B cell (primary cell): ENCODE results near the gene EBLN2. TPM values are rescaled to one million over a fixed set of nuclear protein-coding genes. Genes with fewer than 3 reads are reported as not detected.

Experiments
- ATAC-seq: fragments of 200-7000 bp; cut with Tn5 transposase; one replicate; pipeline ENCODE4 v1.10.0; 2021; ENCODE audit warnings: low read depth, mild to moderate bottlenecking, moderate number of reproducible peaks, moderate library complexity
- CTCF ChIA-PET: fragments of 350-600 bp; sonication (Branson Sonifier 250); formaldehyde crosslinking; loops from one replicate; lab custom pipeline; 2021; ENCODE audit warnings: antibody characterized with exemption, inconsistent platforms; lab: Charles Lee
- POLR2A ChIA-PET: fragments of 350-600 bp; sonication (Branson Sonifier 250); formaldehyde crosslinking; loops from one replicate; lab custom pipeline; 2021; ENCODE audit warnings: antibody characterized with exemption; lab: Charles Lee
- DNase-seq: peaks from one replicate; pipeline ENCODE4 v3.0.0; 2013
- H2AFZ ChIP-seq: 2 replicates; pipeline ENCODE4 v1.6.1; 2012; ENCODE audit warnings: mild to moderate bottlenecking, low read depth, low read length; ENCODE audit not compliant: insufficient read depth, poor library complexity, severe bottlenecking
- H3K27ac ChIP-seq, 2 donors: 1 replicate in 1 of 2; 2 replicates in 1 of 2; pipeline ENCODE4 v1.5.1; 2012 to 2013; ENCODE audit warnings: low read length in 2 of 2, mild to moderate bottlenecking in 2 of 2, moderate library complexity in 1 of 2
- H3K27me3 ChIP-seq, 4 experiments: fragments of 200-600 bp in 1 of 4; sonication (generic) in 1 of 4; replicated peaks in 1 of 4; 1 replicate in 2 of 4; 2 replicates in 2 of 4; pipeline versions ENCODE4 v1.6.1 to v1.7.0; 2013 to 2016; ENCODE audit warnings: low read length in 3 of 4, mild to moderate bottlenecking in 2 of 4, mixed read lengths in 1 of 4, moderate library complexity in 1 of 4; ENCODE audit not compliant: insufficient read depth in 4 of 4, control insufficient read depth in 3 of 4; ENCODE audit errors: control extremely low read depth in 1 of 4
- H3K36me3 ChIP-seq, 2 experiments: replicated peaks in 1 of 2; 1 replicate in 1 of 2; 2 replicates in 1 of 2; pipeline versions ENCODE4 v1.6.1 to v1.7.1; 2013; ENCODE audit warnings: low read length in 1 of 2; ENCODE audit not compliant: insufficient read depth in 2 of 2, control insufficient read depth in 1 of 2; ENCODE audit errors: control extremely low read depth in 1 of 2, extremely low read depth in 1 of 2
- H3K4me1 ChIP-seq, 2 donors: fragments of 200-600 bp in 1 of 2; sonication (generic) in 1 of 2; 1 replicate in 1 of 2; 2 replicates in 1 of 2; pipeline versions ENCODE4 v1.5.1 to v1.6.1; 2013 to 2017; ENCODE audit warnings: low read length in 2 of 2; ENCODE audit not compliant: control insufficient read depth in 2 of 2, insufficient read depth in 2 of 2
- H3K4me2 ChIP-seq: replicated peaks from 2 replicates; pipeline ENCODE3; 2012; ENCODE audit warnings: mild to moderate bottlenecking, low read depth, low read length; ENCODE audit not compliant: poor library complexity, severe bottlenecking
- H3K4me3 ChIP-seq, 5 experiments: fragments of 200-600 bp in 1 of 5; sonication (generic) in 1 of 5; 1 replicate in 3 of 5; 2 replicates in 2 of 5; pipeline versions ENCODE4 v1.5.1 to v1.7.0; 2011 to 2016; ENCODE audit warnings: low read length in 4 of 5, mild to moderate bottlenecking in 4 of 5, low read depth in 2 of 5, control low read depth in 1 of 5, moderate library complexity in 1 of 5; ENCODE audit not compliant: insufficient read depth in 1 of 5; ENCODE audit errors: control extremely low read depth in 1 of 5, extremely low read depth in 1 of 5
- H3K79me2 ChIP-seq: fragments of 200-600 bp; sonication (generic); one replicate; pipeline ENCODE4 v1.6.0; 2016; ENCODE audit warnings: low read length; ENCODE audit not compliant: control insufficient read depth, insufficient read depth
- H3K9ac ChIP-seq: fragments of 200-600 bp; sonication (generic); 2 replicates; pipeline ENCODE4 v1.6.1; 2017; ENCODE audit warnings: mild to moderate bottlenecking, low read length, moderate library complexity
- H3K9me3 ChIP-seq, 3 donors: one replicate each; pipeline versions ENCODE4 v1.6.1 to v1.7.1; 2013; ENCODE audit warnings: low read length in 2 of 3; ENCODE audit not compliant: control insufficient read depth in 2 of 3, insufficient read depth in 1 of 3; ENCODE audit errors: control extremely low read depth in 1 of 3
- H4K20me1 ChIP-seq: 2 replicates; pipeline ENCODE4 v1.6.0; 2012; ENCODE audit warnings: mild to moderate bottlenecking, low read length; ENCODE audit not compliant: insufficient read depth, control insufficient read depth, poor library complexity, severe bottlenecking
- H3K27ac Mint-ChIP-seq: one replicate; pipeline ENCODE4 v1.8.0; 2021; ENCODE audit warnings: mixed read lengths
- H3K27me3 Mint-ChIP-seq: one replicate; pipeline ENCODE4 v1.8.0; 2021; ENCODE audit warnings: mixed read lengths
- H3K4me1 Mint-ChIP-seq: one replicate; pipeline ENCODE4 v1.8.0; 2021; ENCODE audit warnings: mixed read lengths
- H3K4me3 Mint-ChIP-seq: one replicate; pipeline ENCODE4 v1.8.0; 2021; ENCODE audit warnings: mixed read lengths
- H3K9me3 Mint-ChIP-seq: one replicate; pipeline ENCODE4 v1.8.0; 2022; ENCODE audit warnings: mixed read lengths; ENCODE audit not compliant: insufficient read depth
- EZH2 ChIP-seq: IDR thresholded peaks from 2 replicates; pipeline ENCODE4 v1.6.1; 2012; ENCODE audit warnings: borderline replicate concordance, low read depth, mild to moderate bottlenecking, moderate library complexity, low read length; ENCODE audit not compliant: insufficient read depth, poor library complexity, severe bottlenecking
- WGBS: methylation state at CpG from one replicate; pipeline ENCODE4 v1.1.5; 2013; ENCODE audit warnings: missing lambda C conversion rate; ENCODE audit not compliant: insufficient coverage; 5-methylcytosine and 5-hydroxymethylcytosine counted together
- intact Hi-C: fragments of 100-400 bp; cut with micrococcal nuclease; formaldehyde crosslinking; loops from one replicate; pipeline ENCODE4 v1.10.0; 2022
- polyA plus RNA-seq: library from polyadenylated mRNA; depleted of rRNA; stranded (reverse); fragments of >200 nt; gene quantifications from 2 replicates; pipeline ENCODE4 v1.2.3, GENCODE V29; 2012
- total RNA-seq, 2 donors: library from RNA; stranded (reverse); fragments of 120-200 nt in 1 of 2; gene quantifications; 1 replicate in 1 of 2; 2 replicates in 1 of 2; pipeline versions ENCODE4 v1.2.3 to v1.2.4, GENCODE V29; 2013 to 2022
- TF ChIP-seq, protein P1 (sequence below): fragments of 200-600 bp; IDR thresholded peaks from one replicate; pipeline ENCODE4 v1.8.0; 2022; ENCODE audit warnings: antibody characterized with exemption, mild to moderate bottlenecking

The EBLN2 gene
- total and polyA plus RNA-seq, 2 donors (not counting 1 experiment from before 2014, with no cell fraction given) = 4.5 to 10.2 TPM

DNA sequence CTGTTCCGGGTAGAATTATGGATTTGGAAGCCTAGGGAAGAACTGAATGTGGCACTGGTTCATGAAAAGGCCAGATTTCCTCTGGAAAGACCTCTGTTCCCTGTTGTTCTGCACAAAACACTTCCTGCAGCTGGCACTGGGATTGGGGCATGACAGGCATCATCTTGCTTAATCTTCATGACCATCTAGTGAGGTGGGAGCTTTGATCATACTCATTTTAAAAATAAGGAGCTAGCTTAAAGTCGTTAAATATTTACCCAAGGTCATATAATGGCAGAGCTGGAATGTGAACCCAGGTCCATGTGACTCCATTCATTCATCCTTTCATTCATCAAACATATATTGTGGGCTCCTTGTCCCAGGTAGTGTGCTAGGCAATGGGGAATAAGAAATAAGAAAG lies 40.4 kb downstream of the EBLN2 start:
- ChIA-PET POLR2A (no interaction called here), CTCF (interaction anchor here (0.7 to 4.5 kb wide), 4 partner anchors 11 to 1187 kb away, joined by 3 to 44 read pairs (median 4); no protein-coding TSS in a partner anchor)
- Mint-ChIP-seq H3K4me3 (no peak overlapping the region), H3K27ac (no peak overlapping the region), H3K9me3 (no peaks in the 10 kb centered on the region), H3K27me3 (peaks cover 6% of the 10 kb centered on the region), H3K4me1 (no peaks in the 10 kb centered on the region)
- Histone ChIP-seq H3K4me2 (no peak overlapping the region), H3K27me3 (peaks cover 0 to 4% (median 0%) of the 10 kb centered on the region in 4 experiments), H3K36me3 (no peaks in the 10 kb centered on the region), H3K9me3 (peaks cover 0 to 3% (median 0%) of the 10 kb centered on the region in 3 donors), H3K27ac (no peak overlapping the region), H3K4me1 (no peaks in the 10 kb centered on the region), H3K9ac (no peak overlapping the region), H2AFZ (no peak overlapping the region), H3K4me3 (no peak overlapping the region), H4K20me1 (no peaks in the 10 kb centered on the region), H3K79me2 (no peaks in the 10 kb centered on the region)
- no peak for TF ChIP-seq EZH2
- DNase-seq (no peak), ATAC-seq (no peak)
- intact Hi-C loops = no loop called here
- WGBS = 100% methylated on average over 1 of the region's 2 CpGs

DNA sequence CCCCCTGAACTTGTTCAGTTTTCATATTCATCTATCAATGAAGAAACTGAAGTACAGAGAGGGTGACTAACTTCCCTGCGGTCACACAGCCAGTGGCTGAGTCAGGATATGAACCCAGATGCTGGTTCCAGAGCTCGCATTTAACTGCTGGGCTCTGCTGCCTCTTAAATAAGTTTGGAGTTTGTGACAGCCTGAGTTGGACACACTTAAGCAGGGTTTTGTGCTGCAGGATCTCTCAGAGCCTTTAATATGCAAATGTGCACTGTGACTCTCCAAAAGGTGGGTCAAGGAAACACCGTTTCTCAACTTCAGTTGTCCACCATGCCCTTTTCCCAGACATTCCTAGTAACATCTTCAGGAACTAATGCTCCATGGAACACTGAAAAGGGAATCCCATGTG lies 45.8 kb downstream of the EBLN2 start:
- H3K9me3 Mint-ChIP-seq = no peaks in the 10 kb centered on the region
- no peaks in the 10 kb centered on the region for H4K20me1 ChIP-seq
- H3K4me2 ChIP-seq = no peak overlapping the region
- H3K27me3 ChIP-seq = peaks cover 0 to 3% (median 0%) of the 10 kb centered on the region in 4 experiments
- ATAC-seq (no peak), DNase-seq (no peak)
- H3K4me1 Mint-ChIP-seq = no peaks in the 10 kb centered on the region
- H3K9ac ChIP-seq = no peak overlapping the region
- WGBS = 94% methylated on average over 2 of the region's 3 CpGs
- H3K9me3 ChIP-seq = no peaks in the 10 kb centered on the region
- H2AFZ ChIP-seq = no peak overlapping the region
- H3K36me3 ChIP-seq = no peaks in the 10 kb centered on the region
- POLR2A ChIA-PET = no interaction called here
- peaks cover 7% of the 10 kb centered on the region for H3K27me3 Mint-ChIP-seq
- H3K4me3 ChIP-seq = no peak overlapping the region
- H3K79me2 ChIP-seq = no peaks in the 10 kb centered on the region
- CTCF ChIA-PET = no interaction called here
- H3K4me3 Mint-ChIP-seq = no peak overlapping the region
- no peak overlapping the region for H3K27ac Mint-ChIP-seq
- TF ChIP-seq, protein P1, sequence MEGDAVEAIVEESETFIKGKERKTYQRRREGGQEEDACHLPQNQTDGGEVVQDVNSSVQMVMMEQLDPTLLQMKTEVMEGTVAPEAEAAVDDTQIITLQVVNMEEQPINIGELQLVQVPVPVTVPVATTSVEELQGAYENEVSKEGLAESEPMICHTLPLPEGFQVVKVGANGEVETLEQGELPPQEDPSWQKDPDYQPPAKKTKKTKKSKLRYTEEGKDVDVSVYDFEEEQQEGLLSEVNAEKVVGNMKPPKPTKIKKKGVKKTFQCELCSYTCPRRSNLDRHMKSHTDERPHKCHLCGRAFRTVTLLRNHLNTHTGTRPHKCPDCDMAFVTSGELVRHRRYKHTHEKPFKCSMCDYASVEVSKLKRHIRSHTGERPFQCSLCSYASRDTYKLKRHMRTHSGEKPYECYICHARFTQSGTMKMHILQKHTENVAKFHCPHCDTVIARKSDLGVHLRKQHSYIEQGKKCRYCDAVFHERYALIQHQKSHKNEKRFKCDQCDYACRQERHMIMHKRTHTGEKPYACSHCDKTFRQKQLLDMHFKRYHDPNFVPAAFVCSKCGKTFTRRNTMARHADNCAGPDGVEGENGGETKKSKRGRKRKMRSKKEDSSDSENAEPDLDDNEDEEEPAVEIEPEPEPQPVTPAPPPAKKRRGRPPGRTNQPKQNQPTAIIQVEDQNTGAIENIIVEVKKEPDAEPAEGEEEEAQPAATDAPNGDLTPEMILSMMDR = no peak
- no peak for TF ChIP-seq EZH2
- no peak overlapping the region for H3K27ac ChIP-seq
- H3K4me1 ChIP-seq = no peaks in the 10 kb centered on the region
- intact Hi-C loops = no loop called here
